GM12874 (cell line): ENCODE results near the gene NRSN1.

Source experiments
- TF ChIP-seq, protein P1 (sequence below): IDR thresholded peaks from 2 replicates; pipeline ENCODE4 v1.5.1; 2011; ENCODE audit warnings: low read depth, mild to moderate bottlenecking, control low read depth, low read length, moderate library complexity; ENCODE audit not compliant: insufficient read depth

NRSN1 gene, protein sequence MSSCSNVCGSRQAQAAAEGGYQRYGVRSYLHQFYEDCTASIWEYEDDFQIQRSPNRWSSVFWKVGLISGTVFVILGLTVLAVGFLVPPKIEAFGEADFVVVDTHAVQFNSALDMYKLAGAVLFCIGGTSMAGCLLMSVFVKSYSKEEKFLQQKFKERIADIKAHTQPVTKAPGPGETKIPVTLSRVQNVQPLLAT

DNA sequence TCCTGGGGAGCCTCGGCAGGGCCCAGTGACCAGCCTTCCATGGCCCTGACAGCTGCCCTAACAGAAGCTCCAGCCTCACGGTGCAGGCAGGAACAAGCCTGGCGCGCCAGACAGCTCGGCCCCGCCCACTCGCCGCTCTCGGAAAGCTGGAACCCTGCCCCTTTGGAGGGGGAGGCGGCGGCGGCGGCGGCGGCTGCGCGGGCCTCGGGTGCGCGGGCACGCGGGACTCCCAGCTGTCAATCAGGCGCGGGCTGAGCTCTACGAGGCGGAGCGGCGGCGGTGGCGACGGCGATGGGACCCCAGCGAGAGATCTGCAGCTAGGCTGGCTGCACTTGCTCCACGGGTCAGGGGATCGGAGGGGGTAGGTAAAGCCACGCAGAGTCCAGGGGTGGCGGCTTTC is at the start of gene NRSN1:
TSS of gene NRSN1 (plus strand) at position 236 of the 400 bp plus-strand sequence. CDS start 8,113 bp downstream, outside the sequence.
- TF ChIP-seq, protein P1, sequence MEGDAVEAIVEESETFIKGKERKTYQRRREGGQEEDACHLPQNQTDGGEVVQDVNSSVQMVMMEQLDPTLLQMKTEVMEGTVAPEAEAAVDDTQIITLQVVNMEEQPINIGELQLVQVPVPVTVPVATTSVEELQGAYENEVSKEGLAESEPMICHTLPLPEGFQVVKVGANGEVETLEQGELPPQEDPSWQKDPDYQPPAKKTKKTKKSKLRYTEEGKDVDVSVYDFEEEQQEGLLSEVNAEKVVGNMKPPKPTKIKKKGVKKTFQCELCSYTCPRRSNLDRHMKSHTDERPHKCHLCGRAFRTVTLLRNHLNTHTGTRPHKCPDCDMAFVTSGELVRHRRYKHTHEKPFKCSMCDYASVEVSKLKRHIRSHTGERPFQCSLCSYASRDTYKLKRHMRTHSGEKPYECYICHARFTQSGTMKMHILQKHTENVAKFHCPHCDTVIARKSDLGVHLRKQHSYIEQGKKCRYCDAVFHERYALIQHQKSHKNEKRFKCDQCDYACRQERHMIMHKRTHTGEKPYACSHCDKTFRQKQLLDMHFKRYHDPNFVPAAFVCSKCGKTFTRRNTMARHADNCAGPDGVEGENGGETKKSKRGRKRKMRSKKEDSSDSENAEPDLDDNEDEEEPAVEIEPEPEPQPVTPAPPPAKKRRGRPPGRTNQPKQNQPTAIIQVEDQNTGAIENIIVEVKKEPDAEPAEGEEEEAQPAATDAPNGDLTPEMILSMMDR, result no peak

DNA sequence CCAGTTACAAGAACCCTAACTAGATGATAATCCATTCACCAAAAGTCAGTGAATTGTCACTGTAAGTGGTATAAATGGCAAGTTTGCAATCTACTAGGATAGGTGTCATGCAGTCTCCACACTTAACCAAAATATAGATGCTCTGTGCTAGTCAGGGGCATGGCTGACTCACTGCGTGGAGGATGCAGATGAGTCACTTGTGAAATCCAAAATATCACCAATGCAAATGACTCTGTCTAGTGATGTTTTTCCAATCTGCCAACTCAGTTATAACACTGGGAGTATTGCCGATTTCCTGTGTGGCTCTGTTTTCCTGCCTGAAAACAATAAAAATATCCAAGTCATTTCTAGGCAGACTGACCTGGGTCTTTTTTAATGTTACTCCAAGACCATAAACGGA is 47.8 kb upstream of the NRSN1 start:
- TF ChIP-seq, protein P1, result no peak

DNA sequence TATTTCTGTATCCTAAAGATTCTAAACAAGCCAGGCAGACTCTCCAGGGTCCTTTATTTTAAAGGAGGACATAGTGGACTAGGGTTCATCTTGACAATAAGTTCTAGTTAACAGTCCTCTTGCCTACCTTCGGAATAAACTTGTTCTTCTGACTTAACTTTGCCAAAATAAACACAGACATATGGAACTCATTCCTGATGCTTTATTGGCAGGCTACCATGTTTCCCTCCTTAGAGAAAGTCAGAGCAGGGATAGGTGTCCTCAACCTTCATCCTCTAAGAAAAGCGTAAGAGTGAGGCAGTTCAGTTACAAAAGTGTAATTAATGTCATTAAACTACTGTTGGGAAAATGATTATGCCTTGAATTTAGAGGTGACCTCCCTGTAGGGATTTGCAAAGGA is 46.9 kb upstream of the NRSN1 start:
- TF ChIP-seq, protein P1, result no peak

DNA sequence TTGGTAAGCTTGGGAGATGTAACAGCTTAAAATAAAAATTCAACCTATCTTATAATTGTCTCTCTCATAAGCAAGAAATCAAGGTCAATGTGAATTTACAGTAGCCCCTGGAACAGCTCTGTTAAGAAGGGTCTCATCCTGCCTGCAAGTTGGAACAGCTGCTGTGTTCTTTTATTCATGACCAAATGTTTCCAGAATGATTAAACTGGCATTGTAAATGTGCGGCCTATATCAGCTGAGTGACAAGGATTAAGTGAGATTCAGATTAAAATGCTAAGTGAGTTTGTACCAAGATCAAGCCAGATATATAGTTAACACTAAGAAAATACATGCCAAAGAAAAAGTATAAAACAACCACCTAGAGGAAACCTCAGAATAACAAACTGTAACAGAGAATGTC is 45.3 kb upstream of the NRSN1 start:
- TF ChIP-seq, protein P1, result no peak

DNA sequence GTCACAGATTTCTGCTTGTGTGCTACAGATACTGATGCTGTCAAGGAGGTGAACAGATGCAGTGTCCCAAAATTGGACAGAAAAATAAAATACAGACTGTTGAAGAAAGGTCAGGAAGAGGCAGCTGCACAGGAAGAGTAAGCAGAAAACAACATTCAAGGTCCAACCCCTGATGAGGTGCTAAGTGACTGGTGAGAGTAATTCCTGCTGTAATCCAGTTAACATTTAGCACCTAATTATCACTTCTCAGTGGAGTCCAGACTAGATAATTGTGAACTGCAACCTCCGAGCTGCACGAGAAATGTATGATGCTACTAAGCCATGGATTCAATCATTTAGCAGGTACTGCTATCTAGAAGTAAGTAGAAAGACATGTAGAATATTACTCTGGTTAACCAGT is 36.3 kb upstream of the NRSN1 start:
- TF ChIP-seq, protein P1, result no peak

DNA sequence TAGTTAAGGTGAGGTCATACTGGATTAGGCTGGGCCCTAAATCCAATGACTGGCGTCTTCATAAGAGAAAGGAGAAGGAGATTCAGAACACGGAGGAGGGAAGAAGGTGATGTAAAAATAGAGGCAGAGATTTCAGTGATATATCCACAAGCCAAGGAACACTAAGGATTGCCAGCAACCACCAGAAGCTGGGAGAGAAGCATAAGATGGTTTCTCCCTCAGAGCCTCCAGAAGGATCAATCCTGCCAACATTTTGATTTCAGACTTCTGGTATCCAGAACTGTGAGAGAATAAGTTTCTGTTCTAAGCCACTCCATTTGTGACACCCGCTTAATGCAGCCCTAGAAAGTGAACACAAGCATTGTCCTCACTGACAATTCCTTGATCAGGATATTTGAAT is 33.6 kb upstream of the NRSN1 start:
- TF ChIP-seq, protein P1, result no peak

DNA sequence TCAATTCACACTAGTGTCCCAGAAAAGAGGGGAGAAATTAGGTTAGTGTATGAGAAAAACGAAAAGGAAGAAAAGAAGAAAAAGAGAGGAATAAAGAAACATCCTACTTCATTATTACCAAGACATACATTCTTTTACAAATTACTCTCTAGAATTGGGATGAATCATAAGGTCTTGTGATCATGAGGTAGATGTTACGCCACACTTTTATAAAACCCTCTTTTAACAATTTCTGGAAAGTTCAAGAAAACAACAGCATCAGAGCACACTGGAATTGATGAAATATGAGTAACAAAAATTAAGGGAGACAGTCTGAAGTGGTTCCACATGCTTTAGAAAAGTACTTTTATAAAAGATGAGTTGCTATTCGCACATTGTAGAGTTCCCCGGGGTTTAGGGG is 32.6 kb upstream of the NRSN1 start:
- TF ChIP-seq, protein P1, result no peak
